Inferior parietal cortex (tissue), 1 donor: Measurements from ENCODE around the gene PTBP1.

Experiments
- DNase-seq: peaks from one replicate; pipeline ENCODE4 v3.0.0-alpha.2; 2016; ENCODE audit errors: extremely low spot score

The PTBP1 gene

DNA sequence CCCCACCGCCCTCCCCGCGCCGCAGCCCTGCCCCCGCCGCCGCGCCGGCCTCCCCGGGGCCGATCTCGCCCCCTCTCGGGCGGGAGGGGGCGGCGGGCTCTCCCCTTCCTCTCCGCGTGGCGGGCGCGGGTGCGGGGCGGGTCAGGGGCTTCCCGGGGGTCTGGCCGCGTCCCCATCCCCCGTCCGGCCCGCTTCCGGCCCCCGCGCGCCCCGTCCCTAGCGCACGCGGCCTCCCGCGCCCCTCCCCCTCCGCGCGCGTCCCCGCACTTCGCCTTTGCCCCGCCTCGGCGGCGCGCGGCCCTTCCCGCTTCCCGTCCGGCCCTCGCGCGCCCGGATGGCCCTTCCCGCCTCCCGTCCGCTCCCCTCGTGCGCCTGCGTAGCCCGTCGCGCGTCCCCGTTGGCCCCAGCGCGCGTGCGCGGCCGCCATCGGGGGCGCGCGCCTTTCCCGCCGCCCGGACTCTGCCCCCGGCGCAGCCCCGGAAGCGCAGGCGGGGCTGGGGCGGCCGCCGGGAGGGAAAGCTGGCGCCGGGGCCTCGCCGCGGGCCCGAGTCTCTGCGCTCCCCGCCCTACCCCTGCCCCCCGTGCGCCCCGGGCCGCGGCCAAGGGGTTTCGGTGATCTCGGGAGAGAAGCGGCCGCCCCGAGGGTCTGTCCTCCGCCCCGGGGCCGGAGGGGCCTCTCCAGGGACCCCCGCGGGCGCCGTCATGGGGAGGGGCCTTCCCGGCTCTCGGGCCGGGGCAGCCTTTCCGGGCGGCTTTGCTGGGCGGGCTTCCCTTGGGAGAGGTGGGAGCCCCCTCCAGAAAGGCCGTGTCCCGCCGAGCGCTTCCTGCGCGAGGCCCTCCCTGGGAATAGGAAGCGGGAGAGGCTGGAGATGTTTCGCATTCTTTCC, 519 bp downstream of the PTBP1 start:
- DNase-seq, result peak; percentile 76

DNA sequence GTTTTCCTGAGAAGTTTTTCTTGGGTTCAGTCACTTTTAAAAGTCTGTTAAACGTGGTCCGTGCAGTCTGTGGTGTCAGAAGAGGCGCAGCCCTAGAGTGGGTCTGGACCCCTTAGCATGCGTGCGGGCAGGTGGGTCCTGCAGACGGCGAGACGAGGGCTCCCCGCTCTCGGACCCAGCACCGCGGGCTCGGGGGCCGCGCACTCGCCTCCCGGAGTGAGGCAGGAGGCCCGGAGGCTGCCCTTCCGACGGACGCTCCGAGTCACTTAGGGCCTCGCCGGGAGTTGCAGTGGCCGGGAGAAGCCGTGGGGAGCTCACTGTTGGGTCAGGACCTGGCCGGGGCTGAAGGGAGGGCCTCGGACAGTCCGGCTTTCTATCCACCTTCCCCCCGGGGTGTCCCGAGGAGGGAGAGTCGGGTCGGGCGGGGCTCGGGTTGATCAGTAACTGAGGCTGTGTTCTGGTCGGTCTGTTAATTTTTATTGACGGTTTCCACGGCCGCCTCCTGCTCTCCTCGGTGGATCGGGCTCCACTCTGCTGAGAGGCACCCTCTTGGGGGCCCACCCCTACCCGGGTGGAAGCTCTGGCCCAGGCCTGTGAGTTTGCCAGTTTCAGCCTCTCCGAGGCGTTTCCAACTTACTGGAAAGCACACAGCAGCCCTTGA, 1.3 kb downstream of the PTBP1 start:
- no peak for DNase-seq

DNA sequence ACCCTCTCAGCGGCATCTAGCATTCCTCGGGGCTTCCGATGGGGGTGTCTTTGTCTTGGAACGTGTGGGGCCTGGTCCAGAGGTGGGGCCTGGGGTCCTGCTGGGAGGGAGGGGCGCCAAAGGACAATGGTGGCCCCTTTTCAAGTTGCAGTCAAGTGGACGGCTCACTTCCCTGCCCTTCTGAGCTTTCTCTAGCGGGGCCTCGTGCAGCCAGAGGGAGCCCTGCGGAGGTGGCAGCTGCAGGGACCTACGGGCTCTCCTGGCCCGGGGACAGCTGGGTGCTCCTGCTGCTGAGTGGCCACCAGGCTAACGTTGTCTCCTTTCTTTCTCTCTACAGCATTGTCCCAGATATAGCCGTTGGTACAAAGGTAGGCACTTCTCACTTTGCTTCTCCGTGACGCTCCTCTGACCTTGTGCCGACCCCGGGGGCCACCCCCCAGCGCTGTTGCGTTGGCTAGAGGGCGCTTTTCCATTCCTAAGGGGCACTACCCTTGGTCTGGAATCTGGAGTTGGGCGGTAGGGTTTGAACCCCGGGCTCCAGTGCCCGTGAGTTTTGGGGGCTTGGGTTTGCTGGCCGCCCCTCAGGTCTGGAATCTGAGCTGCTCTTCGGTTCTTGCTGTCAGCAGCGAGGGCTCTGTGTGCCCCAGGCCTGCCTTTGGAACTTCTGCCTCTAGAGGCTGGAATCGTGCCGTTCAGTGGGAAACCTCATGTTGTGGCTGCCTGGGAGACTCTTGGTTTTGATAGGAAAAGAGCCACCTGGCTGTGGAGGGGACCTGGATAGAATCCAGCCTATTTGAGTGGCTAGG, 2.0 kb downstream of the PTBP1 start:
- DNase-seq, result no peak

- no peak for DNase-seq
Measured at GRCh38 chr19:800360-801029, 3.2 kb downstream of the PTBP1 start.

DNA sequence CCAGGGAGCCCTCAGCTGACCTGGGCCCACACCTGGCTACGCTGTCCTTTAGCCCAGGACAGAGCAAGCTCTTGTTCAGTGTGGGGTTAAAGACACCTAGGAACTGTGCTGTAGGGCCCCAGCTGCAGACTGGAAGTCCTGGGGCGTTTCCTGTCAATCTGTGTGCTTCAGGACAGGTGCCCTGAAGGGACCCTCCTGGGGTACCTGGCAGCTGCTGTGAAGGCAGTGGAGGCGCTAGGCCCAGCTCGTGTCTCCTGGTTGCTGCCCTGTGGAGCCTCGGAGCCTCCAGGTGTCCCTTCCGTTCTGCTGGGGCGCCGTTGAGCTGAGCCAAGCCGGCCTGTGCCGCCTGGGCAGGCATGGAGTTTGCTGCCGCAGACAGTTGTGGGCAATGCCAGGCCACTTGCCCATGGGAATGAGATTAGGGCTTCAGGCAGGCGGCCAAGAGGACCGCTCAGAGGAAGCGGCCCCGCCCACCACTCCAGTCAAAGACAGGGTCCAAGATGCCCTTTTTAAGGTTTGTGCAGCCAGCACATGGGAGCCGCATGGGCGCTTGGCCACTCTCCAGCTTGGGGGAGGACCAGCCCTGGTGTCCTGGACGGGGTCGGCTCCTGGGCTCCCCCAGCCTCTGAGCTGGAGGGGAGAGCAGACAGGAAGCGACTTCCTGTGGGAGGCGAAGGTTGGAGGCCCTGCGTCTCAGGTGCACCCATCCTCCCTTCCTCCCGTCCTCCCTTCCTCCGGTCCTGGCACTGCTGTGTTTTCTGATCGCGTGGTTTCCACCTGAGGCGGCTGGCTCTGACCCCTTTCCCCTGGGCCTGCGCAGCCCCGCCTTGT, 4.0 kb downstream of the PTBP1 start:
- DNase-seq, result no peak

GRCh38 chr19:801861-802497, 4.7 kb downstream of the PTBP1 start:
- no peak for DNase-seq

DNA sequence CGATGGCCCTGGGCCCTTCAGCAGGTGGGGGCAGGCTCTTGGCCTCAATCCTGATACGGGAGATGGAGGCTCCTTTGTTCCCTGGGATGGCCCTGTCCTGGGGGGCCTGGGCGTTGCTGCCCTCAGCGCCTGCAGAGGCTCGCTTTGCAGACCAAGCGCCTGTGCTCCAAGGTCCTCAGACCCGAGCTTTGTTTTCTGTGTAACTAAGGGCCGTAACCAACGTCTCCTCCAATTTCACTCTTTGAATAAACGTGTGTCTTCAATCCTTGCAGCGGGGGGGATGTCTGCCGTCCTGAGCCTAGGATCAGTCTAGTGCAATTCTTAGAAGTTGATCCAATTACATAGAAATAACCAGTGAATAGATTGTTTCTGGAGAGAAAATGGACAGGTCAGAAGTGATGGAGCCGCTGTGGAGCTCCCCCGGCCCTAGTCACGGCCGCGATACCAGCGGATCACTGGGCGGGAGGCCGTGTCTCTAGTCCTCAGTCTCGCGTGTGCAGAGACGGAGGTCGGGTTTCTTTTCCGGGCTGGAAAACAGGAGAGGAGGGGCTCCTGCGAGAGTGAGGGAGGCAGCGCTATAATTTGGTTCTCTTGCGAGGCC, 5.3 kb downstream of the PTBP1 start:
- no peak for DNase-seq

- no peak for DNase-seq
Measured at GRCh38 chr19:803099-803561, 5.9 kb downstream of the PTBP1 start.

GRCh38 chr19:803686-804418, 6.6 kb downstream of the PTBP1 start:
- DNase-seq, result no peak

GRCh38 chr19:804419-805165, 7.3 kb downstream of the PTBP1 start:
- no peak for DNase-seq

GRCh38 chr19:805166-805551, 7.9 kb downstream of the PTBP1 start:
- no peak for DNase-seq

DNA sequence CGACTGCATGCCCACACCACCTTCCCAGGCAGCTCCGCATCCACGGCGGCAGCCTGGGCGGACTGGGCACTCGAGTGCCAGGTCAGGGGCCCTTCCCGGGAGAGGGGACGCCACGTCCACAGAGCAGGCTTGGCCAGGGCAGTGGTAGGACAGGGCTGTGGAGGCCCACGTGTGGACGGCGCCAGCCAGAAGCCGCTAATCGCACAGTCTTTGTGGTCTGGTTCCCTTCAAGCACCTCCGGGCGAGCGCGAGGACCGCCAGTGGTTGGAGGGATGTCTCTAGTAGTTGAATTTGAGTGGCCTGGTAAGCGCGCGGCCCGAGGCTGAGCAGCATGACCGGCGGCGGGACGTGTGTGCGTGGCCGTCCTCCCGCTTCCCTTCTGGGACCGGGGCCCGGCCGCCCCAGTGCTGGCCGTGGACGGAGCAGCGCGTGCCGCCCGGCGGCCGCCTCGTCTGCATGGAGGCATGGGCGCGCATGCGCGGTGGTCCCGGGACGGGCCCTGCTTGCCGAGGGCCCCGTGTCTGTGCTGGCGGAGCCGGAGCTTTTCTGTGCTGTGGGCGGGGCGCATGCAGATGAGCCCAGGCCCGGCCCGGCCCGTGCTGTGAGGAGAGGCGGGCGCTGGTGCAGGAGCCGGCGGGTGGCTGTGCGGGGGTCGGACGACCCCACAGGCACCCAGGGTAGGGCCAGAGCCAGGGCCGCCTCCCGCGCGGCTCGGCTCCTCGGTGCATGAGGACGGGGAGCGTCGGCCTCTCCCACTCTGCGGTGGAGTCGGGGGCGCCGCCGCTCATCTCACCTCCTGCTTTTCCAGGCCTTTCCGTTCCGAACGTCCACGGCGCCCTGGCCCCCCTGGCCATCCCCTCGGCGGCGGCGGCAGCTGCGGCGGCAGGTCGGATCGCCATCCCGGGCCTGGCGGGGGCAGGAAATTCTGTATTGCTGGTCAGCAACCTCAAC, 8.6 kb downstream of the PTBP1 start:
- DNase-seq, result no peak

DNA sequence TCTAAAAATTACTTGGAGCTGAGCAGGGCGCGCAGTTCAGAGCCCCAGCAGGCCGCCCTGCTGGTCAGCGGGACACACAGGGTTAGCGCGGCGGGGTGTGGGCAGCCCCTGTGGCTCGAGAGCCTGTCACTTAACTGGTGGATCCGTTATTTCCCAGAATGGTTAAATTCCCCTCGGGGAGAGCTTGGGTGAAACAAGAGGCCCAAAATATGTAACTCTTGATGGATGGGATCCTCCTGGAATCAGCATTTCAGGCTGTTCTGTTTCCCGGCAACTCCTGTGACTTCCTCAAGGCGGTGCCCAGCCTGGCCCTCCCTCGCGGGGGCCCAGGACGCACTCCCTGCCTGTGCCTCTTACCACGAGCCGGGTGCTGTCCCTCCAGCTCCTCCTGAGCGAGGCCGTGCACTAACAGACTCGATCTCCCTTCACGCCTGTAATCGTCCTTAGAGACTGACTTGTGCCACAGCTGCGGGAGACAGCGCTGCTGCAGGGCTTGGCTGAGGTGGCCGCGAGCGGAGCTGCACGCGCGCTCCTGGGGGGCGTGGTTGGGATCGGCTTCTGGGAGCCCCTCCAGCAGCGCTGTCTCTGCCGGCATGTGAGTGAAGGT, 9.7 kb downstream of the PTBP1 start:
- DNase-seq, result no peak

DNA sequence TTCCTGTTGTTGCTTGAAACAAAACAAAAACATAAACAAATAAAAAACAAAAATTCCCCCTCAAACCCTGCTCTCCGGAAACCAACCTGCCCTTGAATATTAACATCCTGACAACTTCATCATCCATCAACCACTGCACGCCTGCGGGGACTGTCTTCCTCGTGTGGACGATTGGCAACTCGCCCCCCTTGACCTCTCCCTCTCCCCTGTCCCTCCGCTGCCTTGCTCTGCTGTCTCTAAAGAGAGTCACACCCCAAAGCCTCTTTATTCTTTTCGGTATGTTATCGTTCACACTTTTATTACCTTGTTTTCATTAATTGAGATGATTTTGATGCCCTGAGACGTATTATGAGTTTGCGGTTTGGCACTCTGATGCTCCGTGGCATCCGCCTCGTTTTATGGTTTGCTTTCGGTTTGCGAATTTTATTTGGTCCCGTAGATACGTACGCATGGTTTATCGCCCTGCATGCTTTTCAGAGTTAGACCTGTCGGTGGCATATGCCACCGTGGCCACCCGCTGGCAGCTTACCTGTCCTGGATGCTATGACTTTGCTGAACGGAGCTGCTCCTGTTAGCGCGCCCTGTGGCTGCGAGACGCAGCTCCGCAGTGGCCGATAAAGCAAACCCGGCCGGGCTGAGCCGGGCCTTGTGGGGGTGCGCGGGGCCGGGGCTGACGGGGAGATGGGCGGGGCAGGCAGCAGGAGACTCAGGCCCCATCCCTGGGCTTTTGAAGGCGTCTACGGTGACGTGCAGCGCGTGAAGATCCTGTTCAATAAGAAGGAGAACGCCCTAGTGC, 10.6 kb downstream of the PTBP1 start:
- no peak for DNase-seq

GRCh38 chr19:808423-808775, 11.1 kb downstream of the PTBP1 start:
- DNase-seq, result no peak
